H1 (cell line): ENCODE data around the gene ZFAND3. TPM values are rescaled to one million over a fixed set of nuclear protein-coding genes. Genes with fewer than 3 reads are reported as not detected.

Experiments used
- CTCF ChIA-PET: fragments of 300-600 bp; sonication (Branson Sonifier 250); formaldehyde crosslinking; loops from one replicate; lab custom pipeline; 2021; ENCODE audit not compliant: partially characterized antibody; lab: Charles Lee
- POLR2A ChIA-PET: fragments of 300-600 bp; sonication (Branson Sonifier 250); formaldehyde crosslinking; loops from one replicate; lab custom pipeline; 2021; ENCODE audit warnings: inconsistent platforms; ENCODE audit not compliant: partially characterized antibody; lab: Charles Lee
- DNase-seq, 2 experiments: peaks; one replicate each; pipeline versions ENCODE4 v3.0.0 to v3.0.0-alpha.2; 2010 to 2022; ENCODE audit warnings: low spot score in 2 of 2, low read depth in 1 of 2, mixed read lengths in 1 of 2
- FAIRE-seq: peaks from 2 replicates; lab custom pipeline; 2011; peaks lifted over from hg19 to GRCh38; lab: Jason Lieb, UNC
- H2AFZ ChIP-seq: 2 replicates; pipeline ENCODE4 v1.8.1; 2012; ENCODE audit warnings: low read length, inconsistent platforms
- H2AK5ac ChIP-seq: 2 replicates; pipeline ENCODE4 v1.6.1; 2013; ENCODE audit warnings: low read depth, low read length
- H2BK120ac ChIP-seq: replicated peaks from 2 replicates; pipeline ENCODE3; 2013; ENCODE audit warnings: low read depth, low read length, inconsistent platforms
- H2BK12ac ChIP-seq: 2 replicates; pipeline ENCODE4 v1.6.1; 2013; ENCODE audit warnings: low read depth, low read length
- H2BK15ac ChIP-seq: 2 replicates; pipeline ENCODE4 v1.6.1; 2013; ENCODE audit warnings: low read length
- H2BK20ac ChIP-seq: 2 replicates; pipeline ENCODE4 v1.6.1; 2013; ENCODE audit warnings: low read length
- H2BK5ac ChIP-seq: 2 replicates; pipeline ENCODE4 v1.6.1; 2013; ENCODE audit warnings: low read depth, low read length
- H3K14ac ChIP-seq: 2 replicates; pipeline ENCODE4 v1.6.1; 2013; ENCODE audit warnings: inconsistent platforms; ENCODE audit not compliant: insufficient read length
- H3K18ac ChIP-seq: 2 replicates; pipeline ENCODE4 v1.6.1; 2013; ENCODE audit warnings: low read length; ENCODE audit errors: extremely low read depth
- H3K23ac ChIP-seq: 2 replicates; pipeline ENCODE4 v1.6.1; 2013; ENCODE audit warnings: inconsistent platforms; ENCODE audit not compliant: insufficient read length
- H3K23me2 ChIP-seq: 2 replicates; pipeline ENCODE4 v1.6.1; 2013; ENCODE audit warnings: low read depth, low read length
- H3K27ac ChIP-seq: 2 replicates; pipeline ENCODE4 v1.6.1; 2011; ENCODE audit warnings: low read depth, low read length, inconsistent platforms
- H3K27me3 ChIP-seq, 4 experiments: replicated peaks in 1 of 4; 1 replicate in 1 of 4; 2 replicates in 3 of 4; pipeline versions ENCODE4 v1.6.1 to v1.8.1; 2011 to 2013; ENCODE audit warnings: low read length in 3 of 4, mild to moderate bottlenecking in 3 of 4, inconsistent platforms in 2 of 4, mixed read lengths in 2 of 4, moderate library complexity in 1 of 4; ENCODE audit not compliant: control insufficient read depth in 3 of 4, insufficient read depth in 3 of 4; ENCODE audit errors: extremely low read depth in 1 of 4
- H3K36me3 ChIP-seq, 4 experiments: 2 replicates each; pipeline versions ENCODE4 v1.6.1 to v1.8.1; 2011 to 2013; ENCODE audit warnings: mild to moderate bottlenecking in 4 of 4, low read length in 3 of 4, moderate library complexity in 2 of 4, control low read depth in 1 of 4, inconsistent platforms in 1 of 4; ENCODE audit not compliant: insufficient read depth in 4 of 4, control insufficient read depth in 2 of 4
- H3K4ac ChIP-seq: replicated peaks from 2 replicates; pipeline ENCODE3; 2013; ENCODE audit warnings: low read length, low read depth, mixed read lengths, inconsistent platforms; ENCODE audit not compliant: insufficient read length
- H3K4me1 ChIP-seq, 4 experiments: replicated peaks in 1 of 4; 1 replicate in 1 of 4; 2 replicates in 3 of 4; pipeline versions ENCODE4 v1.6.1 to v1.8.1; 2011 to 2013; ENCODE audit warnings: low read length in 3 of 4, inconsistent platforms in 2 of 4, mixed read lengths in 1 of 4; ENCODE audit not compliant: insufficient read depth in 4 of 4, control insufficient read depth in 3 of 4
- H3K4me2 ChIP-seq, 2 experiments: 2 replicates each; pipeline versions ENCODE4 v1.6.1 to v1.8.1; 2011 to 2013; ENCODE audit warnings: low read depth in 2 of 2, low read length in 2 of 2, control low read depth in 1 of 2, inconsistent platforms in 1 of 2, mild to moderate bottlenecking in 1 of 2; ENCODE audit not compliant: insufficient read depth in 1 of 2
- H3K4me3 ChIP-seq, 4 experiments: fragments of 200-600, 300-600 bp in 1 of 4; sonication (generic), shearing (Covaris generic), sonication (Bioruptor Twin) in 1 of 4; 2 replicates each; pipeline versions ENCODE4 v1.5.1 to v1.8.1; 2011 to 2016; ENCODE audit warnings: low read length in 4 of 4, low read depth in 3 of 4, control low read depth in 2 of 4, inconsistent platforms in 2 of 4, mild to moderate bottlenecking in 2 of 4, mixed read lengths in 1 of 4, moderate library complexity in 1 of 4; ENCODE audit not compliant: insufficient read depth in 2 of 4; ENCODE audit errors: extremely low read depth in 1 of 4
- H3K56ac ChIP-seq: replicated peaks from 2 replicates; pipeline ENCODE3; 2013; ENCODE audit warnings: low read depth, mild to moderate bottlenecking, mixed read lengths, low read length, inconsistent platforms; ENCODE audit not compliant: insufficient read length
- H3K79me1 ChIP-seq: 2 replicates; pipeline ENCODE4 v1.6.1; 2013; ENCODE audit warnings: low read depth, low read length, control low read depth
- H3K79me2 ChIP-seq, 2 experiments: 2 replicates each; pipeline versions ENCODE4 v1.6.1 to v1.8.1; 2012 to 2013; ENCODE audit warnings: low read length in 2 of 2, mild to moderate bottlenecking in 2 of 2, inconsistent platforms in 1 of 2; ENCODE audit not compliant: insufficient read depth in 2 of 2, control insufficient read depth in 1 of 2
- H3K9ac ChIP-seq, 4 experiments: replicated peaks in 1 of 4; 1 replicate in 1 of 4; 2 replicates in 3 of 4; pipeline versions ENCODE4 v1.6.1 to v1.8.1; 2011 to 2013; ENCODE audit warnings: low read depth in 3 of 4, low read length in 3 of 4, control low read depth in 2 of 4, mild to moderate bottlenecking in 2 of 4, moderate library complexity in 2 of 4, inconsistent platforms in 1 of 4; ENCODE audit errors: extremely low read depth in 1 of 4
- H3K9me3 ChIP-seq, 2 experiments: 2 replicates each; pipeline versions ENCODE4 v1.6.1 to v1.8.1; 2012 to 2013; ENCODE audit warnings: mild to moderate bottlenecking in 2 of 2, moderate library complexity in 2 of 2, control low read depth in 1 of 2, inconsistent platforms in 1 of 2, low read depth in 1 of 2, low read length in 1 of 2, mixed read lengths in 1 of 2; ENCODE audit not compliant: insufficient read depth in 2 of 2
- H4K20me1 ChIP-seq, 2 experiments: replicated peaks in 1 of 2; 2 replicates each; pipeline versions ENCODE3 to v1.8.1; 2011 to 2013; ENCODE audit warnings: inconsistent platforms in 2 of 2, low read length in 2 of 2, mild to moderate bottlenecking in 1 of 2; ENCODE audit not compliant: insufficient read depth in 2 of 2, control insufficient read depth in 1 of 2
- H4K5ac ChIP-seq: 2 replicates; pipeline ENCODE4 v1.6.1; 2013; ENCODE audit warnings: low read length, low read depth, mixed read lengths, inconsistent platforms; ENCODE audit not compliant: insufficient read length
- H4K8ac ChIP-seq: 2 replicates; pipeline ENCODE4 v1.8.0; 2013; ENCODE audit warnings: mild to moderate bottlenecking, moderate library complexity, low read length, inconsistent platforms; ENCODE audit not compliant: insufficient read depth; ENCODE audit errors: extremely low read depth
- H4K91ac ChIP-seq: replicated peaks from 2 replicates; pipeline ENCODE3; 2013; ENCODE audit warnings: low read length, mixed read lengths, inconsistent platforms; ENCODE audit not compliant: insufficient read length
- RXRA ChIP-seq: IDR thresholded peaks from 2 replicates; pipeline ENCODE4 v1.6.1; 2011; ENCODE audit warnings: low read depth, mild to moderate bottlenecking, low read length, moderate library complexity; ENCODE audit not compliant: insufficient read depth
- polyA plus RNA-seq, 7 experiments: library from polyadenylated mRNA; depleted of rRNA in 3 of 7; stranded (reverse) in 5 of 7; unstranded in 2 of 7; fragments of >200 nt in 5 of 7; fragments of 200-250 nt in 2 of 7; gene quantifications; 1 replicate in 5 of 7; 2 replicates in 1 of 7; 4 replicates in 1 of 7; pipeline versions ENCODE4 v1.2.1 to v1.2.3, GENCODE V29; 2011 to 2013; ENCODE audit warnings: missing spikeins in 2 of 7, mixed read lengths in 2 of 7
- total RNA-seq: library from RNA; stranded (reverse); fragmentation: NEBNext Ultra II Directional; extraction: Animal tissue kit (Norgen Biotek cat#: 25700); gene quantifications from 2 replicates; pipeline ENCODE4 v1.2.1, GENCODE V29; 2021

The ZFAND3 gene
- total and polyA plus RNA-seq, 2 of the 8 experiments (the other 6 are each of a cell fraction or from before 2014, with no cell fraction given): 13.0 to 51.3 TPM

DNA sequence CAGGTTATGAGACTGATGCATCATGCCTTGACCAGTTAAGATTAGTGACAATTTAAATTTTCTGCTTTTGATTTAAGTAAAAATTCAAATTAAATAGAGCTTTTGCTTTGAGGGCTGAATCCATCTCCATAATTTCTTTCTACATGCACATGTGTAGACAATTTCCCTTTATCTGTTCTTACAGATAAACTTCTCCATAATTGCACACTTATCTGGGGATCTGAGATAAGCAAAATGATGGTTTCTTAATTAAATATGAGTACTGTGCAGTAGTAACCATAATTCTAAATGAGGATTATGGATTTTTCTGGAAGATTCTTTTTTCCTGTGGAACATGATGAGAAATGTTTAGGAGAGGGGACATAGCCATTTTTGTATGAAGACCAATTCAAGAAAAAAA lies 44.7 kb downstream of the ZFAND3 start:
- Histone ChIP-seq H2BK5ac (no peak overlapping the region), H3K79me1 (peaks cover 3% of the 10 kb centered on the region; the same call in 1 of the 2 replicates), H4K5ac (no peak overlapping the region), H2BK12ac (no peak overlapping the region), H3K27me3 (no peaks in the 10 kb centered on the region), H2BK20ac (no peak overlapping the region), H3K4me1 (peaks cover 0 to 6% (median 0%) of the 10 kb centered on the region in 4 experiments; a peak in 3 of 7 replicates), H3K18ac (no peak overlapping the region), H3K4me3 (no peak overlapping the region), H4K20me1 (peaks cover 17 to 24% of the 10 kb centered on the region in 2 experiments), H3K23me2 (no peaks in the 10 kb centered on the region), H3K79me2 (peaks cover 3 to 87% of the 10 kb centered on the region in 2 experiments; a peak in 3 of 4 replicates), H2BK15ac (no peak overlapping the region), H3K4ac (no peak overlapping the region), H3K23ac (no peak overlapping the region), H2AK5ac (no peak overlapping the region), H2BK120ac (no peak overlapping the region), H4K91ac (no peak overlapping the region), H3K4me2 (no peak overlapping the region), H3K9me3 (no peaks in the 10 kb centered on the region), H3K9ac (no peak overlapping the region), H4K8ac (no peak overlapping the region), H2AFZ (no peak overlapping the region), H3K14ac (no peak overlapping the region), H3K56ac (no peak overlapping the region), H3K36me3 (no peaks in the 10 kb centered on the region; a peak in 1 of 8 replicates), H3K27ac (no peak overlapping the region)
- DNase-seq: no peak
- no peak for TF ChIP-seq RXRA
- ChIA-PET CTCF (interaction anchor here (1.1 to 1.6 kb wide), 3 partner anchors 14 to 73 kb away, joined by 3 to 4 read pairs (median 4); no protein-coding TSS in a partner anchor), POLR2A (no interaction called here)
- FAIRE-seq: no peak
